Globus pallidus (tissue), 1 donor: ENCODE results near the gene DAZAP1.

ENCODE experiments used
- DNase-seq: peaks from one replicate; pipeline ENCODE4 v3.0.0-alpha.2; 2015; ENCODE audit warnings: low spot score

The DAZAP1 gene

GRCh38 chr19:1407528-1408299, at the start of gene DAZAP1:
Gene DAZAP1 (plus strand): TSS chr19:1407586. CDS start chr19:1407774, 188 bp downstream.
- DNase-seq, result no peak

- DNase-seq, result no peak
Measured at GRCh38 chr19:1360126-1360817, 47.1 kb upstream of the DAZAP1 start.

- peak; percentile 87 for DNase-seq
Measured at GRCh38 chr19:1360818-1361461, 46.4 kb upstream of the DAZAP1 start.

- no peak for DNase-seq
Measured at GRCh38 chr19:1361601-1362386, 45.6 kb upstream of the DAZAP1 start.

- DNase-seq, result no peak
Measured at GRCh38 chr19:1362387-1363257, 44.8 kb upstream of the DAZAP1 start.

- no peak for DNase-seq
Measured at GRCh38 chr19:1363599-1363998, 43.8 kb upstream of the DAZAP1 start.

GRCh38 chr19:1364070-1364704, 43.2 kb upstream of the DAZAP1 start:
- DNase-seq, result no peak

GRCh38 chr19:1365319-1366269, 41.8 kb upstream of the DAZAP1 start:
- no peak for DNase-seq

GRCh38 chr19:1366296-1366695, 41.1 kb upstream of the DAZAP1 start:
- no peak for DNase-seq

- no peak for DNase-seq
Measured at GRCh38 chr19:1366899-1367870, 40.2 kb upstream of the DAZAP1 start.

GRCh38 chr19:1369214-1369805, 38.1 kb upstream of the DAZAP1 start:
- no peak for DNase-seq

GRCh38 chr19:1370579-1371361, 36.6 kb upstream of the DAZAP1 start:
- DNase-seq, result no peak

- no peak for DNase-seq
Measured at GRCh38 chr19:1373042-1373533, 34.3 kb upstream of the DAZAP1 start.

GRCh38 chr19:1373534-1374249, 33.7 kb upstream of the DAZAP1 start:
- DNase-seq, result no peak

- DNase-seq, result no peak
Measured at GRCh38 chr19:1374250-1374577, 33.2 kb upstream of the DAZAP1 start.

- DNase-seq, result no peak
Measured at GRCh38 chr19:1376415-1376805, 31.0 kb upstream of the DAZAP1 start.
